ENCODE measurements around the gene LRBA. TPM values are rescaled to one million over a fixed set of nuclear protein-coding genes. Genes with fewer than 3 reads are reported as not detected.

The LRBA gene
- total and polyA plus RNA-seq, 2 donors (not counting 3 experiments of a cell fraction or from before 2014, with no cell fraction given), result 18.0 to 35.1 TPM

- no peaks in the 10 kb centered on the region for H3K9me1 ChIP-seq (replicated peaks; ENCODE audit: control insufficient read depth, extremely low read depth, insufficient read depth, low read length)
- peaks cover 3% of the 10 kb centered on the region for H3K4me1 ChIP-seq (ENCODE audit: control insufficient read depth, extremely low read depth, insufficient read depth, low read length)
- H3K27me3 ChIP-seq (ENCODE audit: control insufficient read depth in 2 of 2, insufficient read depth in 2 of 2, low read length in 2 of 2), result no peaks in the 10 kb centered on the region
- no peak overlapping the region for H3K4me2 ChIP-seq (ENCODE audit: insufficient read depth, low read length)
- no peak overlapping the region for H3K9ac ChIP-seq (replicated peaks; ENCODE audit: extremely low read depth, insufficient read depth, low read length)
- H3K4me3 ChIP-seq (replicated peaks in 1 of 3; ENCODE audit: insufficient read depth in 1 of 3, low read depth in 1 of 3, low read length in 3 of 3), result no peak overlapping the region
- no peak overlapping the region for H3K27ac ChIP-seq (ENCODE audit: insufficient read depth, low read depth, low read length)
- H2AFZ ChIP-seq (ENCODE audit: low read depth, low read length), result no peak overlapping the region
- dilution Hi-C loops (cut with MboI; ENCODE audit: extremely low pct_ligation_motif_present, low sequenced_read_pairs), result no loop called here
- no TSS peak for BruUV-seq (replicated peaks)
- DNase-seq (ENCODE audit: low read depth, low spot score) (no peak), FAIRE-seq (no peak)
- intact Hi-C loops (cut with micrococcal nuclease), result no loop called here
- POLR2A ChIA-PET, result no interaction called here
- no peaks in the 10 kb centered on the region for H4K20me1 ChIP-seq (replicated peaks; ENCODE audit: control insufficient read depth, extremely low read depth, insufficient read depth, low read length)
- H3K9me3 ChIP-seq (replicated peaks; ENCODE audit: control insufficient read depth, insufficient read depth, low read length), result no peaks in the 10 kb centered on the region
- CTCF ChIA-PET, result no interaction called here
- no peaks in the 10 kb centered on the region for H3K36me3 ChIP-seq (ENCODE audit: control insufficient read depth in 2 of 2, extremely low read depth in 1 of 2, insufficient read depth in 2 of 2, low read length in 2 of 2)
- TF ChIP-seq GATA2 (IDR thresholded peaks at IDR 0.05; ENCODE audit: insufficient read depth, insufficient read length, low read depth, low read length) (no peak), EZH2 (IDR thresholded peaks at IDR 0.05; ENCODE audit: borderline replicate concordance, low read depth, low read length, severe bottlenecking) (no peak), FOS (IDR thresholded peaks at IDR 0.05; ENCODE audit: borderline replicate concordance, insufficient read depth, low read length) (no peak)
- no peaks in the 10 kb centered on the region for H3K79me2 ChIP-seq (ENCODE audit: control insufficient read depth, insufficient read depth, low read length)
These were observed 686.6 kb downstream of the LRBA start for GRCh38 chr4:150328496-150328895.

- FAIRE-seq, result no peak
- Histone ChIP-seq H3K4me1 (ENCODE audit: control insufficient read depth, extremely low read depth, insufficient read depth, low read length) (peaks cover 9% of the 10 kb centered on the region), H3K27ac (ENCODE audit: insufficient read depth, low read depth, low read length) (no peak overlapping the region), H3K9me1 (replicated peaks; ENCODE audit: control insufficient read depth, extremely low read depth, insufficient read depth, low read length) (no peaks in the 10 kb centered on the region), H3K9me3 (replicated peaks; ENCODE audit: control insufficient read depth, insufficient read depth, low read length) (no peaks in the 10 kb centered on the region), H3K9ac (replicated peaks; ENCODE audit: extremely low read depth, insufficient read depth, low read length) (no peak overlapping the region), H3K27me3 (ENCODE audit: control insufficient read depth in 2 of 2, insufficient read depth in 2 of 2, low read length in 2 of 2) (no peaks in the 10 kb centered on the region), H3K4me2 (ENCODE audit: insufficient read depth, low read length) (no peak overlapping the region), H3K4me3 (replicated peaks in 1 of 3; ENCODE audit: insufficient read depth in 1 of 3, low read depth in 1 of 3, low read length in 3 of 3) (no peak overlapping the region), H3K36me3 (ENCODE audit: control insufficient read depth in 2 of 2, extremely low read depth in 1 of 2, insufficient read depth in 2 of 2, low read length in 2 of 2) (no peaks in the 10 kb centered on the region), H3K79me2 (ENCODE audit: control insufficient read depth, insufficient read depth, low read length) (no peaks in the 10 kb centered on the region), H2AFZ (ENCODE audit: low read depth, low read length) (no peak overlapping the region), H4K20me1 (replicated peaks; ENCODE audit: control insufficient read depth, extremely low read depth, insufficient read depth, low read length) (no peaks in the 10 kb centered on the region)
- no TSS peak for BruUV-seq (replicated peaks)
- no peak for TF ChIP-seq POLR2A (IDR thresholded peaks at IDR 0.05; ENCODE audit: low read depth, low read length)
- no peak for TF ChIP-seq MAX (IDR thresholded peaks at IDR 0.05; ENCODE audit: insufficient read depth, insufficient read length)
- no peak for TF ChIP-seq POLR2AphosphoS5 (IDR thresholded peaks at IDR 0.05; ENCODE audit: insufficient read depth, low read depth, low read length)
- TF ChIP-seq EZH2 (IDR thresholded peaks at IDR 0.05; ENCODE audit: borderline replicate concordance, low read depth, low read length, severe bottlenecking), result no peak
- TF ChIP-seq FOS (IDR thresholded peaks at IDR 0.05; ENCODE audit: borderline replicate concordance, insufficient read depth, low read length), result no peak
- TF ChIP-seq CTCF (IDR thresholded peaks at IDR 0.05; ENCODE audit: extremely low read depth in 1 of 2, insufficient read depth in 1 of 2, low read depth in 1 of 2, low read length in 2 of 2), result no peak
- DNase-seq (ENCODE audit: low read depth, low spot score), result no peak
- POLR2A ChIA-PET, result no interaction called here
- intact Hi-C loops (cut with micrococcal nuclease) (no loop called here), dilution Hi-C loops (cut with MboI; ENCODE audit: extremely low pct_ligation_motif_present, low sequenced_read_pairs) (no loop called here)
- CTCF ChIA-PET, result interaction anchor here (0.8 kb wide), 1 partner anchor 18 kb away, joined by 3 read pairs; no protein-coding TSS in a partner anchor
These were observed 687.8 kb downstream of the LRBA start for GRCh38 chr4:150327262-150327780.
